Measurements from ENCODE around the gene NES. TPM values are rescaled to one million over a fixed set of nuclear protein-coding genes. Genes with fewer than 3 reads are reported as not detected.
A peak's percentile ranks its signal among the peaks of the same experiment; 100 is the strongest.

Gene NES
- total and polyA plus RNA-seq, 2 donors: 3.3 to 3.7 TPM

GRCh38 chr1:156656806-156657740 lies 20.1 kb downstream of the NES start:
- H3K27ac ChIP-seq (ENCODE audit: low read depth in 1 of 2, low read length in 1 of 2): no peak overlapping the region

GRCh38 chr1:156655904-156656516 lies 21.2 kb downstream of the NES start:
- Histone ChIP-seq H3K27me3 (ENCODE audit: control insufficient read depth in 2 of 2, insufficient read depth in 1 of 2, low read length in 1 of 2) (peaks cover 35 to 90% of the 10 kb centered on the region in 2 donors), H3K27ac (ENCODE audit: low read depth in 1 of 2, low read length in 1 of 2) (no peak overlapping the region), H3K9me3 (ENCODE audit: control insufficient read depth in 2 of 2, insufficient read depth in 1 of 2, low read length in 1 of 2) (no peaks in the 10 kb centered on the region), H3K36me3 (ENCODE audit: control insufficient read depth in 2 of 2, insufficient read depth in 2 of 2, low read length in 1 of 2) (no peaks in the 10 kb centered on the region), H3K4me1 (ENCODE audit: control insufficient read depth in 2 of 2, insufficient read depth in 2 of 2, low read length in 2 of 2) (peaks cover 6 to 33% of the 10 kb centered on the region in 2 donors), H3K4me3 (ENCODE audit: low read length in 2 of 2) (no peak overlapping the region)
- 63% methylated on average over 9 of the region's 9 CpGs for WGBS
- no peak for DNase-seq (ENCODE audit: low read depth in 6 of 9, low spot score in 9 of 9)

More at GRCh38 chr1:156656806-156657740, 20.1 kb downstream of the NES start:
- Histone ChIP-seq H3K9me3 (ENCODE audit: control insufficient read depth in 2 of 2, insufficient read depth in 1 of 2, low read length in 1 of 2) (no peaks in the 10 kb centered on the region), H3K27me3 (ENCODE audit: control insufficient read depth in 2 of 2, insufficient read depth in 1 of 2, low read length in 1 of 2) (peaks cover 35 to 83% of the 10 kb centered on the region in 2 donors), H3K4me3 (ENCODE audit: low read length in 2 of 2) (no peak overlapping the region), H3K4me1 (ENCODE audit: control insufficient read depth in 2 of 2, insufficient read depth in 2 of 2, low read length in 2 of 2) (peaks cover 8 to 44% of the 10 kb centered on the region in 2 donors), H3K36me3 (ENCODE audit: control insufficient read depth in 2 of 2, insufficient read depth in 2 of 2, low read length in 1 of 2) (no peaks in the 10 kb centered on the region)
- WGBS: 2% methylated on average over 54 of the region's 54 CpGs
- peak in 4 of 9 donors; percentile 39 to 69 (median 60) for DNase-seq (ENCODE audit: low read depth in 6 of 9, low spot score in 9 of 9)

DNA sequence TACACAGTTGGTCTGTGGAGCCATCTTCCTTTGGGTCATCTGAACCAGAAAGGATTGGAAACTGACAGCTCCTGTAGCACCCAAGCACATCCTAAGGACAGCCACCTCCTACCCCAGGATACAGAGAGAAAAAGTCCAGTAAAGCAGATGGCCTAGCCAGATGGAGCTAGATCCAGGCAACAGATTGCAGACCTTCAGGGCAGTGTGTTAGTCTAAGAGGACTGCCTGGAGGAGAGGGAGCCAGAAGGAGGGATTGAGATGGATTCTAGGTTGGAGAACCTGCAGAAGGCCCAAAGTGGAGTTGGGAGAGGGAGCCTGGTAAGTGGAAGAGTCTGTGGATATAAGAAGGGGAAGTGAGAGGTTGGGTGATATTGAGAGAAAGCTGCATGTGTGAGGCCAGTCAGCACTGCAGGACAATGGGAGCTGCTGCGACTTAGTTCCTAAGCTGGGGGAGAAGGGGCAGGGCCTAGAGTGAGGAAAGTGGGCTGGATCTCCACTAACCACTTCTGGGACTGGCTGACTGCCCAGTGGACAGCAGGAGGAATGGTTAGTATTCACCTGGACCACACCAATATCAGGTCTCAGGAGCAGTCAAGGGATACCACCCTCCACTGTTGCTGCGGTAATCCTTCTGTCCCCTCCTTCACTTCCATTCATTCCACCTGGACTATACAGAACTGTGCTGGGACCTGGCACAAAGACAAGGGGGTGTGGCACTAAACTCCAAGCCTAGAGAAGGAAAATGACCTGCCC lies 21.9 kb downstream of the NES start:
- peaks cover 5 to 26% of the 10 kb centered on the region in 2 donors for H3K4me1 ChIP-seq (ENCODE audit: control insufficient read depth in 2 of 2, insufficient read depth in 2 of 2, low read length in 2 of 2)
- 59% methylated on average over 2 of the region's 2 CpGs for WGBS
- H3K27me3 ChIP-seq (ENCODE audit: control insufficient read depth in 2 of 2, insufficient read depth in 1 of 2, low read length in 1 of 2): peaks cover 35 to 96% of the 10 kb centered on the region in 2 donors
- no peaks in the 10 kb centered on the region for H3K9me3 ChIP-seq (ENCODE audit: control insufficient read depth in 2 of 2, insufficient read depth in 1 of 2, low read length in 1 of 2)
- no peak for DNase-seq (ENCODE audit: low read depth in 6 of 9, low spot score in 9 of 9)
- H3K27ac ChIP-seq (ENCODE audit: low read depth in 1 of 2, low read length in 1 of 2): no peak overlapping the region
- no peaks in the 10 kb centered on the region for H3K36me3 ChIP-seq (ENCODE audit: control insufficient read depth in 2 of 2, insufficient read depth in 2 of 2, low read length in 1 of 2)
- H3K4me3 ChIP-seq (ENCODE audit: low read length in 2 of 2): no peak overlapping the region

DNA sequence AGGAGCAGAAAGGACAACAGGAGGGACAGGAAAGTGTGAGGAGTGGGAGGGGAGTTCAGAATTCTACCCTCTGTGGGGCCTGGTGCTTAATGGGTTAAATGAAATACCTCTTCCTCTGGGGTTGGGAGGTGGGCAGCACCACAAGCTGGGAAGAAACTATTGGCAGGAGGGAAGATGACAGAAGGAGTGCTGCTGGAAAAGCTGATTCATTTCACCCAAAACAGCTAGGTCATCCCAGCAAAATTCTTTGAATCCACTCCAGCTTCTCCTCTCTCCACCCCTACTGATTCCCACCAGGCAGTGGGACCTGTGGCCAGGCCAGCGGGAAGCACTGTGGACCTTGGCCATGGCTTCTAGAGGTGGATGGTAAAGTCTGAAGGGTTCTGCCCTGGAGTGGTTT lies 22.5 kb downstream of the NES start:
- DNase-seq (ENCODE audit: low read depth in 6 of 9, low spot score in 9 of 9): no peak
- no peak overlapping the region for H3K27ac ChIP-seq (ENCODE audit: low read depth in 1 of 2, low read length in 1 of 2)
- H3K36me3 ChIP-seq (ENCODE audit: control insufficient read depth in 2 of 2, insufficient read depth in 2 of 2, low read length in 1 of 2): no peaks in the 10 kb centered on the region
- no peak overlapping the region for H3K4me3 ChIP-seq (ENCODE audit: low read length in 2 of 2)
- no peaks in the 10 kb centered on the region for H3K9me3 ChIP-seq (ENCODE audit: control insufficient read depth in 2 of 2, insufficient read depth in 1 of 2, low read length in 1 of 2)
- H3K27me3 ChIP-seq (ENCODE audit: control insufficient read depth in 2 of 2, insufficient read depth in 1 of 2, low read length in 1 of 2): peaks cover 36 to 99% of the 10 kb centered on the region in 2 donors
- peaks cover 5 to 21% of the 10 kb centered on the region in 2 donors for H3K4me1 ChIP-seq (ENCODE audit: control insufficient read depth in 2 of 2, insufficient read depth in 2 of 2, low read length in 2 of 2)
- WGBS: 88% methylated on average over 1 of the region's 1 CpG

GRCh38 chr1:156652992-156653355 lies 24.2 kb downstream of the NES start:
- 90% methylated on average over 9 of the region's 9 CpGs for WGBS
- Histone ChIP-seq H3K27me3 (ENCODE audit: control insufficient read depth in 2 of 2, insufficient read depth in 1 of 2, low read length in 1 of 2) (peaks cover 42 to 99% of the 10 kb centered on the region in 2 donors), H3K9me3 (ENCODE audit: control insufficient read depth in 2 of 2, insufficient read depth in 1 of 2, low read length in 1 of 2) (no peaks in the 10 kb centered on the region), H3K27ac (ENCODE audit: low read depth in 1 of 2, low read length in 1 of 2) (no peak overlapping the region), H3K4me3 (ENCODE audit: low read length in 2 of 2) (no peak overlapping the region), H3K36me3 (ENCODE audit: control insufficient read depth in 2 of 2, insufficient read depth in 2 of 2, low read length in 1 of 2) (no peaks in the 10 kb centered on the region), H3K4me1 (ENCODE audit: control insufficient read depth in 2 of 2, insufficient read depth in 2 of 2, low read length in 2 of 2) (peaks cover 5 to 16% of the 10 kb centered on the region in 2 donors)
- DNase-seq (ENCODE audit: low read depth in 6 of 9, low spot score in 9 of 9): no peak

DNA sequence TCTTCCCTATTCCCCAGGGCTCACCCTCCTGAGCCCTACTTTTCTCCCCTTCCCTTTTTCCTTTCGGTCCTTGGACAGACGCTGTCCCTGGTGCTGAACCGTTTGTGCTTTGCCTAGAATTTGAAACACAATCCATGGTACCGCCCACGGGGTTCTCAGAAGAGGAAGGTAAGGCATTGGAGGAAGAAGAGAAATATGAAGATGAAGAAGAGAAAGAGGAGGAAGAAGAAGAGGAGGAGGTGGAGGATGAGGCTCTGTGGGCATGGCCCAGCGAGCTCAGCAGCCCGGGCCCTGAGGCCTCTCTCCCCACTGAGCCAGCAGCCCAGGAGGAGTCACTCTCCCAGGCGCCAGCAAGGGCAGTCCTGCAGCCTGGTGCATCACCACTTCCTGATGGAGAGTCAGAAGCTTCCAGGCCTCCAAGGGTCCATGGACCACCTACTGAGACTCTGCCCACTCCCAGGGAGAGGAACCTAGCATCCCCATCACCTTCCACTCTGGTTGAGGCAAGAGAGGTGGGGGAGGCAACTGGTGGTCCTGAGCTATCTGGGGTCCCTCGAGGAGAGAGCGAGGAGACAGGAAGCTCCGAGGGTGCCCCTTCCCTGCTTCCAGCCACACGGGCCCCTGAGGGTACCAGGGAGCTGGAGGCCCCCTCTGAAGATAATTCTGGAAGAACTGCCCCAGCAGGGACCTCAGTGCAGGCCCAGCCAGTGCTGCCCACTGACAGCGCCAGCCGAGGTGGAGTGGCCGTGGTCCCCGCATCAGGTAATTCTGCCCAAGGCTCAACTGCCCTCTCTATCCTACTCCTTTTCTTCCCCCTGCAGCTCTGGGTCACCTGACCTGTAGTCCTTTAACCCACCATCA lies 24.8 kb downstream of the NES start:
- H3K36me3 ChIP-seq (ENCODE audit: control insufficient read depth in 2 of 2, insufficient read depth in 2 of 2, low read length in 1 of 2): no peaks in the 10 kb centered on the region
- 50% methylated on average over 16 of the region's 16 CpGs for WGBS
- no peak overlapping the region for H3K27ac ChIP-seq (ENCODE audit: low read depth in 1 of 2, low read length in 1 of 2)
- DNase-seq (ENCODE audit: low read depth in 6 of 9, low spot score in 9 of 9): peak in 2 of 9 donors; percentile 30 to 53
- H3K27me3 ChIP-seq (ENCODE audit: control insufficient read depth in 2 of 2, insufficient read depth in 1 of 2, low read length in 1 of 2): peaks cover 43 to 99% of the 10 kb centered on the region in 2 donors
- H3K4me1 ChIP-seq (ENCODE audit: control insufficient read depth in 2 of 2, insufficient read depth in 2 of 2, low read length in 2 of 2): peaks cover 3 to 10% of the 10 kb centered on the region in 2 donors
- H3K9me3 ChIP-seq (ENCODE audit: control insufficient read depth in 2 of 2, insufficient read depth in 1 of 2, low read length in 1 of 2): no peaks in the 10 kb centered on the region
- H3K4me3 ChIP-seq (ENCODE audit: low read length in 2 of 2): no peak overlapping the region

GRCh38 chr1:156648951-156649350 lies 28.3 kb downstream of the NES start:
- DNase-seq (ENCODE audit: low read depth in 6 of 9, low spot score in 9 of 9): no peak
- Histone ChIP-seq H3K27ac (ENCODE audit: low read depth in 1 of 2, low read length in 1 of 2) (no peak overlapping the region), H3K9me3 (ENCODE audit: control insufficient read depth in 2 of 2, insufficient read depth in 1 of 2, low read length in 1 of 2) (no peaks in the 10 kb centered on the region), H3K36me3 (ENCODE audit: control insufficient read depth in 2 of 2, insufficient read depth in 2 of 2, low read length in 1 of 2) (no peaks in the 10 kb centered on the region), H3K27me3 (ENCODE audit: control insufficient read depth in 2 of 2, insufficient read depth in 1 of 2, low read length in 1 of 2) (peaks cover 49 to 99% of the 10 kb centered on the region in 2 donors), H3K4me3 (ENCODE audit: low read length in 2 of 2) (no peak overlapping the region), H3K4me1 (ENCODE audit: control insufficient read depth in 2 of 2, insufficient read depth in 2 of 2, low read length in 2 of 2) (peaks cover 0 to 2% of the 10 kb centered on the region in 2 donors)
- 16% methylated on average over 2 of the region's 2 CpGs for WGBS

GRCh38 chr1:156648496-156648895 lies 28.7 kb downstream of the NES start:
- DNase-seq (ENCODE audit: low read depth in 6 of 9, low spot score in 9 of 9): no peak
- Histone ChIP-seq H3K36me3 (ENCODE audit: control insufficient read depth in 2 of 2, insufficient read depth in 2 of 2, low read length in 1 of 2) (no peaks in the 10 kb centered on the region), H3K9me3 (ENCODE audit: control insufficient read depth in 2 of 2, insufficient read depth in 1 of 2, low read length in 1 of 2) (no peaks in the 10 kb centered on the region), H3K4me3 (ENCODE audit: low read length in 2 of 2) (no peak overlapping the region), H3K27me3 (ENCODE audit: control insufficient read depth in 2 of 2, insufficient read depth in 1 of 2, low read length in 1 of 2) (peaks cover 48 to 99% of the 10 kb centered on the region in 2 donors), H3K27ac (ENCODE audit: low read depth in 1 of 2, low read length in 1 of 2) (no peak overlapping the region), H3K4me1 (ENCODE audit: control insufficient read depth in 2 of 2, insufficient read depth in 2 of 2, low read length in 2 of 2) (peaks cover 0 to 2% of the 10 kb centered on the region in 2 donors)
- 81% methylated on average over 10 of the region's 10 CpGs for WGBS
